GM19438 (cell line): ENCODE measurements around the gene SLC25A36.
"Not testable (repeated sequence)": the region's sequence is repeated elsewhere in the genome, so short reads cannot be mapped to it uniquely, and the experiment has no call there.

Source experiments
- ATAC-seq: cut with Tn5 transposase; IDR thresholded peaks from one replicate; pipeline ENCODE4 v1.9.1; 2021; ENCODE audit warnings: low read depth; ENCODE audit not compliant: unreplicated experiment

The SLC25A36 gene

DNA sequence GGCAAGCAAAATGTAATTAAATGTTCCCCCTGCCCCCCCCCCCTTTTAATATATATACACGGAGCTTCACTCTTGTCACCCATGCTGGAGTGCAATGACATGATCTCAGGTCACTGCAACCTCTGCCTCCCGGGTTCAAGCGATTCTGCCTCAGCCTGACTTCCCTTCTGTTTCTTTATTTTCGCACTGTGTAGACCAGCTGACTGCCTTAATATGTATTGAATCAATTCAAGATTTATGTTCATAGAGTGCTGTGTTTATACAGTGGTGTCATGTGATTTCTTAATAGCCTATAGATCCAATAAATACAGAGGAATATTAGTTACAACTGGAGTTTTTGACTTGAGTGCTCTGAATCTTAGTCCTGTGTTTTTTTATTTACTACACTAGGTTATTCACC is 39.0 kb downstream of the SLC25A36 start:
- no peak for ATAC-seq

DNA sequence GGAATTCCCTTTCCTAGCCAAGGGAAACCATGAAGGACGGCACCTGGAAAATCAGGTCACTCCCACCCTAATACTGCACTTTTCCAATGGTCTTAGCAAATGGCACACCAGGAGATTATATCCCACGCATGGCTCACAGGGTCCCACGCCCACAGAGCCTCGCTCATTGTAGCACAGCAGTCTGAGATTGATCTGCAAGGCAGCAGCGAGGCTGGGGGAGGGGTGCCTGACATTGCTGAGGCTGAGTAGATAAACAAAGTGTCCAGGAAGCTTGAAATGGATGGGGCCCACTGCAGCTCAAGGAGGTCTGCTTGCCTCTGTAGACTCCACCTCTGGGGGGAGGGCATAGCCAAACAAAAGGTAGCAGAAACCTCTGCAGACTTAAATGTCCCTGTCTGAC is 46.2 kb downstream of the SLC25A36 start:
- ATAC-seq = not testable (repeated sequence)

DNA sequence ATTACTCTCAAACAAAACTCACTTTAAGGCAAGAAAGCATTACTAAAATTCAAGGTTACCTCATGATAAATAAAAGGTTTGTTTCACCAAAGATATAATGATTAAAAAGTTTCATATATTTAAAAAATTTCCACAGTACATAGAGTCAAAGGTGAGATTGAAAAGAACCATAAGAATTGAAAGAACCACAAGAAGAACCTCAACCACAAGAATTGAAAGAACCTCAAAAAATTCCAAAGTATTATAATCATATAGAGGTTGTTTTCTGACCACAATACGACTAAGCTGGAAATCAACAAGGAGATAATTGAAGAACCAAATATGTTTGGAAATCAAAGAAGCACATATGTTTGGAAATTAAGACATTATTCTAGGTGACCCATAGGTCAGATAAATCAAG is 52.7 kb downstream of the SLC25A36 start:
- no peak for ATAC-seq

DNA sequence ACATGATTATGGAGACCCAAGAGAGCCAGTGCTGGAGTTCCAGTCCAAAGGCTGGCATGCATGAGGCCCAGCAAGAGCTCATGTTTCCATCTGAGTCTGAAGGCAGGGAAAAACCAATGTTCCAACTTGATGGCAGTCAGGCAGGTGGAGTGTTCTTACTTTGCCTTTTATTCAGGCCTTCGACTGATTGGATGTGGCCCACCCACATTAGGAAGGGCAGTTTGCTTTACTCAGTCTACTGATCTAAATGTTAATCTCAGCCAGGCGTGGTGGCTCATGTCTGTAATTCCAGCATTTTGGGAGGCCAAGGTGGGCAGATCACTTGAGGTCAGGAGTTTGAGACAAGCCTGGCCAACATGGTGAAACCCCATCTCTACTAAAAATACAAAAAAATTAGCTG is 53.2 kb downstream of the SLC25A36 start:
- not testable (repeated sequence) for ATAC-seq

DNA sequence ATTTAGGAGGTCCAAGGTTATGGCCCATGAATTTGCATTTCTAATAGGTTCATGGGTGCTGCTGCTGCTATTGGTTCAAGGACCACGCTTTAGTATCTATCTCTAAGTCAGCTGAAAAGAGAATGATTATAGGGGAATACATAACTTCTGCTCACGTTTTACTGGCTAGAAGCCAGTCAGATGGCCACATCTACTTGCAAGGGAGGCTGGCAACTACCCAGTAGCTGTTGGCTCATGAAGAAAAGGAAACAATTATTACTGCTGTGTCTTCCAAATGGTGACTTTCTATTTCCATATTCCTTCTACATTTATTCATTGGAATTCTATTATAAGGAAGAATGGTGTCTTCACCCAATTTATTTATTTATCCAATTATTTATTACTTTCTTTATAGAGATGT is 54.2 kb downstream of the SLC25A36 start:
- ATAC-seq = no peak

DNA sequence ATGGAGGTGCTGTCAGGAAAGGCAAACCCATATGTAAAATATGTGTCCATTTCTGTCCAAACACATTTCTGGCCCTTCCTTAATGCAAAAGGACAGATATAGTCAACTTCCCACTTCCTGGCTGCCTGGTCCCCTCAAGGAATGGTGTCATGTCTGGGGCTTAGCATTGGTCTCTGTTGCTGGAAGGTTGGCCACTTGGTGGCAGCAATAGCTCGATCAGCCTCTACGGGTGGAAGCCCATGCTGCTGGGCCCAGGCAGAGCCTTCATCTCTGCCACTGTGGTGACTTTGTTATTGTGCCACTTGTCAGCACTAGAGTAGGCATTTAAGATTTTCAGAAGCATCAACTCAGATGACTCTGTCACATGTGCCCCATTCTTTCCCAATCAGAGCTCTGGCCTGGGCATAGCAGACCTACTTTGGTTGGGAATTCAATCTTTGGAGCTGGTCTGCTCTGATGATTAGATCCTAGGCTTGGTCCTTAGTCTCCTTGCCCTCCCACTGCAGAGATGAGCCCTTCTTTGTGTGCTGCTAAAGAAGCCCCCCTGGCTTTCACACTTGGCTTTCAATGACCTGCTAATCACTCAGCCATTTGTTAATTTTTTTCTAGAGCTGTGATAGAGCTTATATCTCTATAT is 58.5 kb downstream of the SLC25A36 start:
- ATAC-seq = no peak

DNA sequence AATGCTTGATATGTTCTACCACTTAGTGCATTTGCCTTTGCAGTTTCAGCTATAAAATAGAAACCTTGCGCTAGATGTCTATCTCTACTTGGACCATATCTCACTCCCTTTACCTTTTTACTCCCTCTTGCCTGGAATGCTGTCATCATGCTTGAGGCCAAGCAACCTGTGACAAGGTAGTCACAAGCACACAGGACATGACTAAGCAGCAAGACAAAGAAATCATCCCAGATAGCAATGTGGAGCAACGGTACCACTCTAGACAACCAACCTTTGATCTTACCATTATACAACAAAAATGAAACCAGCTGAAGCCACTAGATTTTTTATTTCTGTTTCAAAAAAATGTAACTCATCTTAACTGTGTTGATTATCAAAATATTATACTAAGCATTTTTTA is 59.0 kb downstream of the SLC25A36 start:
- ATAC-seq = no peak

DNA sequence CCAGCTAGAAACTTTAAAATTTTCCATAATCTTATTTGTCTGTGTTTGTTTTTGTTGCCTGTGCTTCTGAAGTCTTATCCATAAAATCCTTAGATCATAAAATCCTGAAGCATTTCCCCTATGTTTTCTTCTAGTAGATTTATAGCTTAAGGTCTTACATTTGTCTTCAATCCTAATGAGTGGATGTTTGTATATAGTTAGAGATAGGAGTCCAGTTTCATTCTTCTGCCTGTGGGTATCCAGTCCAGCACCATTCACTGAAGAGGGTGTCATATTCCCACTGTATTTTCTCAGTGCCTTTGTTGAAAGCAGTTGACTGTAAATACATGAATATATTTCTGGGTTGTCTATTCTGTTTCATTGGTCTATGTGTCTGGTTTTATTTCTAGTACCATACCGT is 64.7 kb downstream of the SLC25A36 start:
- ATAC-seq = no peak

GRCh38 chr3:141009496-141009895 is 67.9 kb downstream of the SLC25A36 start:
- no peak for ATAC-seq

- ATAC-seq = no peak
These were observed 69.8 kb downstream of the SLC25A36 start for GRCh38 chr3:141011232-141011996.

DNA sequence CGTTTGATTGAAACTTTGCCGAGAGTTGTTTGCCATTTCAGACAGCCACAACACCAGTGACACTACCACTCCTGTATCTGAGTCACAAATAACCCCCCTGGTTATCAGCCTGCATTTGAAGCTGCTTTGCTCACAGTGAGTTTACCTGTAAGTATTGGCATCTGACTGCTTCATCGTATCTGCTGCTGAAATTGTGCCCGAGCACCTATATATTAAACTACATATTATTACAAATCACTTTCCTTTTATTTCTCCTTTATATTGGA is 70.3 kb downstream of the SLC25A36 start:
- ATAC-seq = no peak

DNA sequence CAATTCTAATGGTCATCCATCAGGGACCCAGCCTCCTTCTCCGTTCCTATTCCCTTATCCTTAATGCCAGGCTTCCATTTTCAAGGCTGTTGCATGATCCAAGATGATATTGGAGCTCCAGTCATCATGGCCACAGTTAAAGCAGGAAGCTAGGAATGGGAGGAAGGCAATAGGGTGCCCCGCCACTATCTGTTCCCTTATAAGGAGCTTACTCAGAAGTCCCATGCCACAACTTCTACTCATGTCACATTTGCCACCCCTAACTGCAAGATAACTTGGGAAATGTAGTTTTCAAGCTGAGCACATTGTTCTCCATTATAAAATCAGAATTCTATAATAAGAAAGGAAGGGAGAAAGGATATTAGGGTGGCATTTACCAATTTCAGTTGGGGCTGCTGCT is 70.9 kb downstream of the SLC25A36 start:
- ATAC-seq = no peak

GRCh38 chr3:141015481-141015880 is 73.8 kb downstream of the SLC25A36 start:
- ATAC-seq = no peak

DNA sequence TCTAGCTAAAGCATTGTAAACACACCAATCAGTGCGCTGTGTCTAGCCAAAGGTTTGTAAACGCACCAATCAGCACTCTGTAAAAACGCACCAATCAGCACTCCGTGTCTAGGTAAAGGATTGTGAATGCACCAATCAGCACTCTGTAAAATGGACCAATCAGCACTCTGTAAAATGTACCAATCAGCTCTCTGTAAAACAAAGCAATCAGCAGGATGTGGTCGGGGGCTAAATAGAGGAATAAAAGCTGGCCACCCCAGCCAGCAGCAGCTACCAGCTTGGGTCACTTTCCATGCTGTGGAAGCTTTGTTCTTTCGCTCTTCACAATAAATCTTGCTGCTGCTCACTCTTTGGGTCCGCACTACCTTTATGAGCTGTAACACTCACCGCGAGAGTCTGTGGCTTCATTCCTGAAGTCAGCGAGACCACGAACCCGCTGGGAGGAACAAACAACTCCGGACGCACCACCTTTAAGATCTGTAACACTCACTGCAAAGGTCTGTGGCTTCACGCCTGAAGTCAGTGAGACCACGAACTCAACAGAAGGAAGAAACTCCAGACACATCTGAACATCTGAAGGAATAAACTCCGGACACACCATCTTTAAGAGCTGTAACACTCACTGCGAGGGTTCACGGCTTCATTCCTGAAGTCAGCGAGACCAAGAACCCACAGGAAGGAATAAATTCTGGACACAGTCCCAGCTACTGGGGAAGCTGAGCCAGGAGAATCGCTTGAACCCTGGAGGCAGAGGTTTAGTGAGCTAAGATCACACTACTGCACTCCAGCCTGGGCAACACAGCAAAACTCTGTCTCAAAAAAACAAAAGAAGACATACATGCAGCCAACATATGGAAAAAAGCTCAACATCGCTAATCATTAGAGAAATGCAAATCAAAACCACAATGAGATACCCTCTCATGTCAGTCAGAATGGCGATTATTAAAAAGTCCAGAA is 76.0 kb downstream of the SLC25A36 start:
- not testable (repeated sequence) for ATAC-seq

DNA sequence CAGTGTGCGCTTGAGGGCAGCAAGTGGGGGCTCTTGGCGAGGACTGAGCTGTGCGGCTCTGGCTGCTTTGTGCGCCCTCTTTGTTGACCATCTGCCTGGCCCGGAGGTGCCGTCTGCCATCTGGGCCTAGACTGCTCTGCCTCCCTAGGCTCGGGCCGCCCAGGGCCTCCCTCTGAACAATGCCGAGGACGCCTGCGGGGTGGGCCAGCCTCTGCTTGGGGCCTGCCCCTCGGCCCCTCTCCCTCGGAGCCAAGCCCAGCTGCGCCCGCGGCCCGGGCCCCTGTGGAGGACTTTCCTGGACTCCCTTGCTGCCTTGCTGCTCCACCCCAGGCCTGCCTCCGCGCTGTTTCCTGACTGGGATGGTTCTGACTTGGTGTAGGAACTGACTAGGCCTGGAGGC is 77.6 kb downstream of the SLC25A36 start:
- no peak for ATAC-seq

DNA sequence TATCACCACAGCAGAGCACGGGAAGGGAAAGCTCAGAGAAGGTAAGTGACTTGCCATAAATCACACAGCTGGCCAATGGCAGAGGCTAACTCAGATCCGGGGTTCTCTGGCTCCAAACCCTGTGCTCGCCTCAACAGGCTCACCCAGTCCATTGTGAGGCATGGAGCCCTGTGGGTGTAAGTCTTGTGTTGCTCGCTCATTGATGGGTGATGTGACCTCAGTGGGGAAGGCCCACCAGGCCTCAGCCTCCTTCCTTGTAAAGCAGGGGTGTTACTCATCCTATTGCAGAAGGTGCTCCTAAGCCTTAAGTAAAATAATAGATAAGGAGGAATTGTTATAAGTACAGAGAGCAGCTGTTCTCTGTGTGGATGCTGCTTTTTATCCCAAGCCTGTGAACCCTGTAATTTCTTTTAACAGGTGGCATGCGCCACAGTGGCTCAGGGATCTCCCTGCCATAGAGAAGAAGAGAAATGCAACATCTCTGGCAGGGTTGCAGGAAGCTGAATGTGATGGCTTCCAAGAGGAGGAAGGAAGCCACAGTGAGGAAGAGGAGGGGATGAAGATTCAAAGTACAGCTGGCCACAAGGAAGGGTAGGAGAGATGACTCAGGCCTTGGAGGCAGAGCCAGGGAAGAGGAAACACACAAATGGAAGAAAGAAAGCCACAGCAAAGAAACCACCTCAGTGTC is 78.7 kb downstream of the SLC25A36 start:
- ATAC-seq = no peak

- no peak for ATAC-seq
These were observed 79.6 kb downstream of the SLC25A36 start for GRCh38 chr3:141021261-141021660.
